ENCODE measurements around the gene FIBCD1.

The FIBCD1 gene

DNA sequence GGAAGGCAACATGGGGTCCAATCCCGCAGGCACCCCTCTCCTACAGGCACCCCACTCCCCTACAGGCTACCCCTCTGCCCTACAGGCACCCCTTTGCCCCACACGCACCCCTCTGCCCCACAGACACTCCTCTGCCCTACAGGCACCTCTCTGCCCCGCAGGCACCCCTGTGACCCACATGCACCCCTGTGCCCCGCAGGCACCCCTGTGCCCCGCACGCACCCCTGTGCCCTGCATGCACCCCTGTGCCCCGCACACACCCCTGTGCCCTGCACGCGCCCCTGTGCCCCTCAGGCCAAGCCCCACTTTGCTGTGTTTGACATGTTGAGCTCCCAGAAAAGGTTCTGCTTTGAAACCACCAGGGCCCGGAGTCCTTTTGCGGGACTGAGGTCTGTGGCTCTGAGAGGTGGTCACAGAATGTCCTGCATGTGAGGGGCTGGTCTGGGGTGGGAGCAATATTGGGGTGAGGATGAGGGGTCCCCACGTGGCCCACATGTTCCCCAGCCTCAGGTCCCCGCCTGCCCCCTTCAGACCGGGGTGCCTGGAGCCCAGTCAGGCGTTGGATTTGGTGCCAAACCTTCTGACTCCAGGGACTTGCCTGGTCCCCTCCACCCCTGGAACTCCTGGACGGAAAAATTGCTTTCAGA, 41.8 kb downstream of the FIBCD1 start:
- no peak overlapping the region for H3K27ac ChIP-seq (ENCODE audit: low read depth, low read length, poor library complexity, severe bottlenecking)
- no peaks in the 10 kb centered on the region for H3K36me3 ChIP-seq (ENCODE audit: insufficient read depth, low read length)
- H2AFZ ChIP-seq (ENCODE audit: low read length): no peak overlapping the region
- H3K4me2 ChIP-seq (ENCODE audit: low read length): no peak overlapping the region
- TF ChIP-seq EZH2 (IDR thresholded peaks at IDR 0.05; ENCODE audit: borderline replicate concordance, low read length): no peak
- TF ChIP-seq, protein P1, sequence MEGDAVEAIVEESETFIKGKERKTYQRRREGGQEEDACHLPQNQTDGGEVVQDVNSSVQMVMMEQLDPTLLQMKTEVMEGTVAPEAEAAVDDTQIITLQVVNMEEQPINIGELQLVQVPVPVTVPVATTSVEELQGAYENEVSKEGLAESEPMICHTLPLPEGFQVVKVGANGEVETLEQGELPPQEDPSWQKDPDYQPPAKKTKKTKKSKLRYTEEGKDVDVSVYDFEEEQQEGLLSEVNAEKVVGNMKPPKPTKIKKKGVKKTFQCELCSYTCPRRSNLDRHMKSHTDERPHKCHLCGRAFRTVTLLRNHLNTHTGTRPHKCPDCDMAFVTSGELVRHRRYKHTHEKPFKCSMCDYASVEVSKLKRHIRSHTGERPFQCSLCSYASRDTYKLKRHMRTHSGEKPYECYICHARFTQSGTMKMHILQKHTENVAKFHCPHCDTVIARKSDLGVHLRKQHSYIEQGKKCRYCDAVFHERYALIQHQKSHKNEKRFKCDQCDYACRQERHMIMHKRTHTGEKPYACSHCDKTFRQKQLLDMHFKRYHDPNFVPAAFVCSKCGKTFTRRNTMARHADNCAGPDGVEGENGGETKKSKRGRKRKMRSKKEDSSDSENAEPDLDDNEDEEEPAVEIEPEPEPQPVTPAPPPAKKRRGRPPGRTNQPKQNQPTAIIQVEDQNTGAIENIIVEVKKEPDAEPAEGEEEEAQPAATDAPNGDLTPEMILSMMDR (IDR thresholded peaks at IDR 0.05; ENCODE audit: low read length): no peak
- H3K9me2 ChIP-seq (ENCODE audit: low read depth, low read length): no peaks in the 10 kb centered on the region
- no peak overlapping the region for H3K9ac ChIP-seq (ENCODE audit: low read length)
- H3K9me3 ChIP-seq (ENCODE audit: low read length): no peaks in the 10 kb centered on the region
- no peaks in the 10 kb centered on the region for H4K20me1 ChIP-seq (ENCODE audit: insufficient read depth, low read length)
- no peaks in the 10 kb centered on the region for H3K4me1 ChIP-seq (ENCODE audit: insufficient read depth, low read length, severe bottlenecking)
- H3K4me3 ChIP-seq (ENCODE audit: low read depth, low read length, poor library complexity, severe bottlenecking): no peak overlapping the region
- H3K27me3 ChIP-seq (ENCODE audit: insufficient read depth, low read length): no peaks in the 10 kb centered on the region
- H3F3A ChIP-seq (ENCODE audit: insufficient read depth, low read length): no peaks in the 10 kb centered on the region
- H3K79me2 ChIP-seq (ENCODE audit: insufficient read depth, low read length): no peaks in the 10 kb centered on the region

DNA sequence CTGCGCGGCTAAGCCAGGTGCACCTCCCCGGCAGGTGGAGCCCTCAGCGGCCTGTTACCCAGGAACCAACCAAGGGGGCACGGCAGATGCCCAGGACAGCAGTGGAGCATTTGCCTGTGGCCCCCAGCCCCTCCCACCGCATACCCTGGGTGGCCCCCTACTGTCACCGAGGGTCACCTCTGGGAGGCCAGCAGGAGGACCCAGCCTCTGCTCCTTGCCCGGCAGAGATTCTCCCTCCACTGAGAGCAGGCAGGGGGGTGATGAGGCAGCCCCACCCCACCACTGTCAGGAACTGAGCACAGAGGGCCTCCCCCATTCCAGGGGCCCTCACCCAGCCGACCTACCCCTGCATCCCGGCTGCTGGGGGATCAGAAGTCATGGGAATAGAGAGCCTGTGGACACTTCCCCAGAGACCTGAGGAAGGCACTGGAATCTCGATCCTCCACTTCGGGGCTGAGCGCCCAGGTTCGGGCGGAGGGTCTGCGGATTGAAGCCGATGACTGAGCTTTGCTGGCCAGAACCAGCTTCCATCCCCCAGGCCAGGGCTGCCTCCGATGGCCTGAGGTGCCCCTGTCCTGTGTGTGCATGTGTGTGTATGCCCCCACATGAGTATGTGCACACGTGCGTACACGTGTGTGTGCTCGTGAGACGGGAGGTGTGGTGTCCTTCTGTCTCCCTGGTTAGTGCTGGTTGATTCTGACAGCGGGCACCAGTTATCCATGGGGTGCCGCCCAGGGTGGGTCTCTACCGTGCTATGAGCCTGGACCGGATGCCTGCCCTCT, 42.6 kb downstream of the FIBCD1 start, which contains the start of gene QRFP:
TSS of gene QRFP (minus strand) at position 580 of the 782 bp plus-strand sequence. CDS start 2,974 bp downstream, outside the sequence.
- H2AFZ ChIP-seq (ENCODE audit: low read length): no peak within 1 kb of the TSS
- no peaks in the 10 kb centered on the region for H3K4me1 ChIP-seq (ENCODE audit: insufficient read depth, low read length, severe bottlenecking)
- no peaks in the 10 kb centered on the region for H3K9me3 ChIP-seq (ENCODE audit: low read length)
- no peaks in the 10 kb centered on the region for H3K9me2 ChIP-seq (ENCODE audit: low read depth, low read length)
- TF ChIP-seq, protein P1 (IDR thresholded peaks at IDR 0.05; ENCODE audit: low read length): peak; percentile 33; the same call in 1 of the 2 replicates
- TF ChIP-seq EZH2 (IDR thresholded peaks at IDR 0.05; ENCODE audit: borderline replicate concordance, low read length): no peak
- H3K4me3 ChIP-seq (ENCODE audit: low read depth, low read length, poor library complexity, severe bottlenecking): no peak within 1 kb of the TSS
- no peaks in the 10 kb centered on the region for H3F3A ChIP-seq (ENCODE audit: insufficient read depth, low read length)
- H3K27me3 ChIP-seq (ENCODE audit: insufficient read depth, low read length): no peaks in the 10 kb centered on the region
- no peaks in the 10 kb centered on the region for H3K79me2 ChIP-seq (ENCODE audit: insufficient read depth, low read length)
- no peak within 1 kb of the TSS for H3K4me2 ChIP-seq (ENCODE audit: low read length)
- H3K36me3 ChIP-seq (ENCODE audit: insufficient read depth, low read length): no peaks in the 10 kb centered on the region
- H3K9ac ChIP-seq (ENCODE audit: low read length): no peak within 1 kb of the TSS
- no peaks in the 10 kb centered on the region for H4K20me1 ChIP-seq (ENCODE audit: insufficient read depth, low read length)
- H3K27ac ChIP-seq (ENCODE audit: low read depth, low read length, poor library complexity, severe bottlenecking): no peak within 1 kb of the TSS

DNA sequence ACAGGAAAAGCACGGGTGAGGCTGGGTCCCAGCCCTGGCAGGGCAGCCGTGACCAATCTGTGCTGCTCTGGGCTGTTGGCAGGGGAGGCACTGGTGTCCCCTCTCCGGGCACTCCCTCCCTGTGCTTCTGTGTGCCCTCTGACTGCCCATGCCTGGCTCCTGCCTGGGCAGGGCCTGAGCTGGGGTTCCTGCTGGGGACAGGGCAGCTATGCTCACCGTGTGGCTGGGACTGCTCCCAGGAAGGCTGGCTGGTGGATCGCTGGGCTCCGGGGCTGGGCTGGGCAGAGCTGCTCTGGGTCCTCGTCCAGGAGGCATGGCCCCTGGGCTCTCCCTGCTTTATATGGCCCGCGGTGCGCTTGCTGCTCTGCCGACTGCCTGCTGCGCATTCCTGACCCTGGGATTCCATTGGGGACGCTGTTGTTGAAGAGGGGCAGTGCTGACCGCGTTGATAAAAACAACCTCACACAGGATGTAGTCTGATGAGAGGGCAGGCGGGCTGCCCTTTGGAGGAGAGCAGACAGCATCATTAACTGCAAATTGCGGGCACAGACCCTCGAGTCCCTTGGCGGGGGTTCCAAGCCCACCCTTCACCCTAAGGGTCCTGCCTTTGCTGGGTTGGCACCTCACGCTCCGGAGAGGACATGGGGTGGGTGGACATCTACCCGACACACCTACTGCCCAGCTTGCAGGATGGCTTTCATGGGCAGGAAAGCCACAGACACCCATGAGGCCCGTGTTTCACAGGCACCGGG, 43.4 kb downstream of the FIBCD1 start:
- Histone ChIP-seq H3K9me3 (ENCODE audit: low read length) (no peaks in the 10 kb centered on the region), H3K79me2 (ENCODE audit: insufficient read depth, low read length) (no peaks in the 10 kb centered on the region), H3K27me3 (ENCODE audit: insufficient read depth, low read length) (no peaks in the 10 kb centered on the region), H3K4me2 (ENCODE audit: low read length) (no peak overlapping the region), H3K4me3 (ENCODE audit: low read depth, low read length, poor library complexity, severe bottlenecking) (no peak overlapping the region), H3K4me1 (ENCODE audit: insufficient read depth, low read length, severe bottlenecking) (no peaks in the 10 kb centered on the region), H3K9me2 (ENCODE audit: low read depth, low read length) (no peaks in the 10 kb centered on the region), H3F3A (ENCODE audit: insufficient read depth, low read length) (no peaks in the 10 kb centered on the region), H4K20me1 (ENCODE audit: insufficient read depth, low read length) (no peaks in the 10 kb centered on the region), H3K9ac (ENCODE audit: low read length) (no peak overlapping the region), H3K27ac (ENCODE audit: low read depth, low read length, poor library complexity, severe bottlenecking) (no peak overlapping the region), H2AFZ (ENCODE audit: low read length) (no peak overlapping the region), H3K36me3 (ENCODE audit: insufficient read depth, low read length) (no peaks in the 10 kb centered on the region)
- TF ChIP-seq EZH2 (IDR thresholded peaks at IDR 0.05; ENCODE audit: borderline replicate concordance, low read length): no peak
- TF ChIP-seq, protein P1 (IDR thresholded peaks at IDR 0.05; ENCODE audit: low read length): no peak
